Activated T-cell treated with anti-CD3 and anti-CD28 coated beads, Interleukin-2, amount 50 U/mL, for 24 hours (primary cell): Measurements from ENCODE around the gene DNAL1.

Source experiments
- DNase-seq: peaks from one replicate; pipeline ENCODE4 v3.0.0-alpha.2; 2020
- H3K27ac Mint-ChIP-seq: 2 replicates; pipeline ENCODE4 v1.8.0; 2020; ENCODE audit warnings: mild to moderate bottlenecking, mixed read lengths
- H3K27me3 Mint-ChIP-seq: 2 replicates; pipeline ENCODE4 v1.8.0; 2020; ENCODE audit warnings: mixed read lengths
- H3K36me3 Mint-ChIP-seq: 2 replicates; pipeline ENCODE4 v1.8.0; 2020; ENCODE audit warnings: low read depth, mixed read lengths
- H3K4me1 Mint-ChIP-seq: 2 replicates; pipeline ENCODE4 v1.8.0; 2020; ENCODE audit warnings: low read depth, mixed read lengths
- H3K4me3 Mint-ChIP-seq: 2 replicates; pipeline ENCODE4 v1.8.0; 2020; ENCODE audit warnings: mild to moderate bottlenecking, moderate library complexity, mixed read lengths
- H3K9me3 Mint-ChIP-seq: 2 replicates; pipeline ENCODE4 v1.8.0; 2020; ENCODE audit warnings: mixed read lengths

DNAL1 gene

DNA sequence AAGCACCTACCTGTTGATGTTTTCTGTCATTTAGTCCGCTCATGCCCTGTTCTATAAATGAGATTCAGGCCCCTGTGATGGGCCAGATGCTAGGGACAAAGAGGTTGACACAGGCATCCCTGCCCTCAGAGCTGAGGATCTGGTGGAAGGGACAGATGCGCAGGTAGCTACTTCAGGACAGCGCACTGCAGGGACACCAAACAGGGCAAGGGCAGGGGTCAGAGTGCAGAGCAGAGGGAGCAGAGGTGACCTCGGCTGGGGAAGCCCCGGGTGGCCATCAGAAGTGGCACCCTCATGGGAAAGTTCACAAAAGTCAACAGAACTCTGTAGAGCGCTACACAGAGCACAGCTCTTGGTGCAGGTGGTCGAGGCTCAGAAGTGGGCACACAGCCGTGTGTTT lies 75.0 kb downstream of the DNAL1 start:
- peaks cover 26% of the 10 kb centered on the region for H3K4me1 Mint-ChIP-seq
- no peaks in the 10 kb centered on the region for H3K9me3 Mint-ChIP-seq
- H3K36me3 Mint-ChIP-seq: peaks cover 87% of the 10 kb centered on the region
- H3K27ac Mint-ChIP-seq: peak overlapping the region; percentile 72
- no peak overlapping the region for H3K4me3 Mint-ChIP-seq
- DNase-seq: no peak
- no peaks in the 10 kb centered on the region for H3K27me3 Mint-ChIP-seq

- H3K36me3 Mint-ChIP-seq: peaks cover 90% of the 10 kb centered on the region
Observed at GRCh38 chr14:73720636-73721035, 75.8 kb downstream of the DNAL1 start.

GRCh38 chr14:73721101-73721821 lies 76.5 kb downstream of the DNAL1 start:
- Mint-ChIP-seq H3K4me3 (no peak overlapping the region), H3K27ac (peak overlapping the region; percentile 56), H3K27me3 (no peaks in the 10 kb centered on the region), H3K4me1 (peaks cover 34% of the 10 kb centered on the region), H3K36me3 (peaks cover 90% of the 10 kb centered on the region), H3K9me3 (no peaks in the 10 kb centered on the region)
- DNase-seq: no peak

More at GRCh38 chr14:73720636-73721035, 75.8 kb downstream of the DNAL1 start:
- no peaks in the 10 kb centered on the region for H3K9me3 Mint-ChIP-seq
- H3K4me1 Mint-ChIP-seq: peaks cover 28% of the 10 kb centered on the region
- DNase-seq: no peak
- peak overlapping the region; percentile 56 for H3K27ac Mint-ChIP-seq
- H3K27me3 Mint-ChIP-seq: no peaks in the 10 kb centered on the region
- H3K4me3 Mint-ChIP-seq: no peak overlapping the region

DNA sequence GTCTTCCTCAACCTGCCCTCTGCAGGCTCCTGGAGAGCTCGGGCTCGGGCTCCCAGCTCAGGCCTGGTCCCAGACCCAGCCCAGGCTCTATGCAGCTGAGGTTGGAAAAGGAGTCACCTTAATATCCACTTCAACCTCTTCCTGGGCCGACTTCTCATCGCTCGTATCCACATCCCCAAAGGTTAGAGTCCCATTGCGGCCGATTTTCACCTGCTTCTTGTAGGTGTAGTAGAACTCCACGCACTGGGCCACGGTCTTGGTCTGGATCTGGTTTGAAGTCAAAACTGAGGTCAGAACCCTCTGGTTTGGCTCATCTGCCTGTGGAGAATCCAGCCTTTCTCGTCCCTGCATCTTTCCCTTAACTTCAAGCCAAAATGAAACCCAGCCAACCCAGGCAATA lies 77.8 kb downstream of the DNAL1 start:
- Mint-ChIP-seq H3K9me3 (no peaks in the 10 kb centered on the region), H3K4me3 (no peak overlapping the region), H3K36me3 (peaks cover 92% of the 10 kb centered on the region), H3K27me3 (no peaks in the 10 kb centered on the region), H3K27ac (peak overlapping the region; percentile 56), H3K4me1 (peaks cover 38% of the 10 kb centered on the region)
- no peak for DNase-seq

DNA sequence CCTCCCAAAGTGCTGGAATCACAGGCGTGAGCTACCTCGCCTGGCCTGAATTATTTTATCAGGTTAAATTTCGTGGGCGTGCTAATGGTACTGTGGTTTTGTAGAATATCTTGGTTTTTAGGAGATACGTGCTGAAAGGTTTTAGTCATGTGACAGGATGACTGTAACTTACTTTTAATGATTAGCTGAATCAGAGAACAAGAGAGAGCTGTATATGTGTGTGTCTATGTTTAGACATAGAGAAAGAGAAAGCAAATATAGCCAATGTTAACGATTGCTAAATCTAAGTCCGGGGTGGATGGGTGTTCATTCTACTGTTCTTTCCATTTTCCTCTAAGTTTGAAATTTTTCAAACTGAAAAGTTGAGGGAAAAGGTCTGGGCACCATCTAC lies 78.6 kb downstream of the DNAL1 start:
- no peaks in the 10 kb centered on the region for H3K9me3 Mint-ChIP-seq
- no peak overlapping the region for H3K4me3 Mint-ChIP-seq
- H3K27ac Mint-ChIP-seq: peak overlapping the region; percentile 87
- H3K27me3 Mint-ChIP-seq: no peaks in the 10 kb centered on the region
- DNase-seq: no peak
- peaks cover 41% of the 10 kb centered on the region for H3K4me1 Mint-ChIP-seq
- H3K36me3 Mint-ChIP-seq: peaks cover 93% of the 10 kb centered on the region

DNA sequence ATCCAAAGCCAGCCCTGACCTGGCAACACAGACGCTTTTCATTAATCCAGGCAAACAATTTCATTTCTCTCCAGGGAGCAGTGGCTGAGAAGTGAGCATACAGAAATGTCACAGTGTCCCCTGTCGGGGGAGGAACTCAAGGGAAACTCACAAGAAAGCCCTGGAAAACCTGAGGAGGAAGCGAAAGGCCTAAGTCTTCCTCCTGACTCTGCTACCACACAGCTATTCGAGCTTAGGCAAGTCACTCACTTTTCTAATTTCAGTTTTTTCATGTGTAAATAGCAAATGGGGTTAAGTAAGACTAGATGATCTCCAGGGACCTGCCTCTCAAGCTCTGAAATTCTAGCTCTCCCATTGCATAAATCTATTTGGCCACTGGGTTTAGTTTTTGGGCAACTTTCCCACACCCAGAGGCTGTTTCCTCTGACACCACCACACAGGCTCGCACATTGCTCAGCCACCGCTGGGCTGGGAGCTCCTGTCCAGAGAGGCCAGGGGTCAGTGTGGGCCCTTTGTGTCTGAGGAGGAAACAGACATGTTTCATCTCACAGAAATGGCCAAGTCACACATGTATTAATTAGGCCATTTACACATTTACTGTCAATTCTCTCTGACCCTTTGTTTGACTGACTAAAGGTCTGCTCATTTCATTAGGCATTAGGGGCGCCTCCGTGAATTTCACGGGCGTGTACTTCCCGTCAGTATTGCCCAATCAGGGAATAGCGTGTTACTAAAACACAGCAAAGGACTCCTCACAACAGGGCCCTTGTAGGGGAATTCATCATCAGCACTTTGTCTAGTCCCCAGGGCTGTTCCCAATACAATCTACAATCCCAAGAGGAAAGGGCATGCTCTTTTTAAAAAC lies 79.2 kb downstream of the DNAL1 start:
- DNase-seq: no peak
- Mint-ChIP-seq H3K27me3 (no peaks in the 10 kb centered on the region), H3K27ac (peak overlapping the region; percentile 87), H3K9me3 (no peaks in the 10 kb centered on the region), H3K4me3 (no peak overlapping the region), H3K4me1 (peaks cover 47% of the 10 kb centered on the region), H3K36me3 (peaks cover 97% of the 10 kb centered on the region)

DNA sequence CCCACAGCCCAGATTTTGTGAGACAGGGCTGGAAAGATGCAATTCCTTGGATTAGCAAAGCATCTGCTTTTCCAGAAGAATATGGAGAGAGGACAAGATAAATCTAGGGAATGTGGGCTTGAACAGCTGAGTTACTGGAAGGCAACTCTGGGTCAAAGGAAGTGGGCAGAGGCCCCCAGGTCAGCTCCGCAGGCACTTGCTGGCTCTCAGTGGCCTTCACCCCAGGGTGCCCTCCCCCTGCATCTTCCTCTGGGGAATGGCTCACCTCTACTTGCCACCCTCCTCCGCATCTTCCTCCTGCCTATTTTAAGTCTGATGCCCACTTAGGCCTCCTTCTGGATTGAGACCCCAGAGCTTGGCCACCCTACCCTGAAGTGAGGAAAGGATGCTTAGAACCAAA lies 79.9 kb downstream of the DNAL1 start:
- peak overlapping the region; percentile 87 for H3K27ac Mint-ChIP-seq
- H3K9me3 Mint-ChIP-seq: no peaks in the 10 kb centered on the region
- peaks cover 53% of the 10 kb centered on the region for H3K4me1 Mint-ChIP-seq
- H3K4me3 Mint-ChIP-seq: no peak overlapping the region
- H3K27me3 Mint-ChIP-seq: no peaks in the 10 kb centered on the region
- peaks cover 98% of the 10 kb centered on the region for H3K36me3 Mint-ChIP-seq
- no peak for DNase-seq

DNA sequence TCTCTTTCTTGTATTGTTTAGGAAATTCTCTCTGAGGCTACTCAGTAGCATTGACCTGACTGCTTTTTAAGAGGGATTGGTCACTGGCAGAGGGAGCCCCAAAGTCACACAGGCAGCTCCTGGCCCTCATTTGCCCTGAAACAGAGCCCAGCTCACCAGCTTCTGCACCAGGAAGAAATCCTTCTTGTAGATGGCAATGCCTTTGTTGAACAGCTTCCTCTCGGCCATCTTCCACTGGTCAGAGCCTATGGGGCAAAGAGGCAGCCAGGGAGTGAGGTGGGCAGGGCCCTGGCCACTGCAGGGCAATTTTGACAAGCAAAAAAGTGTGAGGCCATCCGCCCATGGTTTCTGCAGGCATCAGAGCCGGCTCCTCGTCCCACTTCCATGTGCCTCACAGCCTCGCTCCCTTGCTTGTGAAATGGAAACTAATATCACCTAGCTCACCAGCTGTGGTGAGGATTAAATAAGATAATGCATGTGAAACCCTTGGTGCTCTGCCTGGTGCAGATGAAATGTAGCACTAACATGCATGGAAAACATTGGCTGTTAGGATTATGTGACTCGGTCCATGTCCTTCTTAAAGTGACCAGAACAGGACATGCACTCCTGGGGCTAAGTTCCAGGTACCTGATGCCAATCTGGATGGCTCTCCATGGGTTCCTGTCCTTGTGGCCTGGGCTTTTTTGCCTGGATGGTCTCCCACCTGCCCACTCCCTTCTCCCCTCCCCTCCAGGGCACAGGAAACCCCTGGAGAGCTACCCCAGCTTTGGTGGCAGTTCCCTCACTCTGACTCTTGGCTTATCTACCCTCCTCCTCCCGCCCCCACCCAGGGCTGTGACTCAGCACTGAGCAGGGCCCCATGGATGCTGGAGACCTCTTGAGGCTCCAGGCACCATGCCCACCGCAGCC lies 80.6 kb downstream of the DNAL1 start:
- H3K36me3 Mint-ChIP-seq: peaks cover 99% of the 10 kb centered on the region
- no peaks in the 10 kb centered on the region for H3K9me3 Mint-ChIP-seq
- peaks cover 54% of the 10 kb centered on the region for H3K4me1 Mint-ChIP-seq
- H3K4me3 Mint-ChIP-seq: no peak overlapping the region
- no peaks in the 10 kb centered on the region for H3K27me3 Mint-ChIP-seq
- DNase-seq: no peak
- peak overlapping the region; percentile 87 for H3K27ac Mint-ChIP-seq

- Mint-ChIP-seq H3K4me1 (peaks cover 55% of the 10 kb centered on the region), H3K4me3 (no peak overlapping the region), H3K27ac (peak overlapping the region; percentile 87), H3K27me3 (no peaks in the 10 kb centered on the region), H3K36me3 (peaks cover 99% of the 10 kb centered on the region), H3K9me3 (no peaks in the 10 kb centered on the region)
- no peak for DNase-seq
Observed at GRCh38 chr14:73726025-73726961, 81.5 kb downstream of the DNAL1 start.

DNA sequence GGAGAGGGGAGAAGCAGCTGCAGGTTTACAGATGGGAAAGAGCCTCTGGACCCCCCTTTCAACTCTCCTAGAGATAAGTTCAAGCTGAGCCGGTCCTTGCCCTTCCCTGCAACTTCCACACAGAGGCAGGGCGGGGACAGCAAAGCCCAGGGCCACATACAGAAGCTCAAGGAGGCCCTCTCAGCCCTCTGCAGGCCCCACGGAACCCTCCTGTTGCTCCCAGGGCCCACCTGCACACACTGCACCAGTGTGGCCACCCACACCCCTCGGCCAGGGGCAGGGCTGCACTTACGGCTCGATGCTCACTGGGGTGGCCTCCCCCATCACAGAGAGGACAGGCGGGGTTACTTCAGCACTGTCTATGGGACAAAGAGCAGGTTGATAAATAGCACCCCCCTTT lies 82.4 kb downstream of the DNAL1 start:
- Mint-ChIP-seq H3K36me3 (peaks cover 99% of the 10 kb centered on the region), H3K9me3 (no peaks in the 10 kb centered on the region), H3K27me3 (no peaks in the 10 kb centered on the region), H3K4me1 (peaks cover 58% of the 10 kb centered on the region), H3K4me3 (no peak overlapping the region), H3K27ac (peak overlapping the region; percentile 78)
- no peak for DNase-seq

DNA sequence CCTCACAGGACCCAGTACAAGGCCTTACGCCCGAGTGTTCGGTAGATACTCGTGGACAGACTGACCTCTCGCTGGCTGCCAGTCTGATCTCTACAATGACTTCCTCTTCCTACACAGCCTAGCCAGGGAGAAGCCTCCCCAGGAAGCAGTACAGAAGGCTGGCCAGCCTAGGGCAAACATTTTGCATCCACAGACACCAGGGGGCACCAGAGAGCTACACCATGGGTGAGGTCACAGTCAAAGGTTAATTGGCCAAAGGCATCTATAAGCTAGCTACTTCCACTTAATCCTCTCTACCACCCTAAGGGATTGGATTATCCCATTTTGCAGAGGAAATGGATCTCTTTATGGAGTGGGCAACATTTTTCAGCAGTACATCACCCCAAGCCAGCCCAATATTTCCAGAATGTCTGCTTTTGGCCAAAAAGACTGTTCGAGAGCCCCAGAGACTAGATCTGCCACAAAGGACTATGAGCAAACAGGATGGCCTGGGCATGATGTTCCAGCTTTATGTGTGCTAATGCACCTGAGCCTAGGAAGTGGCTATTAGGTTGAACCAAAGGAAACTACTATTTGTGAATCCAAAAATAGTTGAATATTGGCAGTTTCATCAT lies 84.0 kb downstream of the DNAL1 start:
- H3K36me3 Mint-ChIP-seq: peaks cover 96% of the 10 kb centered on the region
- H3K9me3 Mint-ChIP-seq: no peaks in the 10 kb centered on the region
- peaks cover 43% of the 10 kb centered on the region for H3K4me1 Mint-ChIP-seq
- DNase-seq: peak; percentile 91
- H3K27me3 Mint-ChIP-seq: no peaks in the 10 kb centered on the region
- peak overlapping the region; percentile 90 for H3K27ac Mint-ChIP-seq
- no peak overlapping the region for H3K4me3 Mint-ChIP-seq

GRCh38 chr14:73729556-73730265 lies 84.9 kb downstream of the DNAL1 start:
- H3K36me3 Mint-ChIP-seq: peaks cover 96% of the 10 kb centered on the region

GRCh38 chr14:73731111-73731510 lies 86.3 kb downstream of the DNAL1 start:
- peaks cover 33% of the 10 kb centered on the region for H3K4me1 Mint-ChIP-seq
- no peak overlapping the region for H3K4me3 Mint-ChIP-seq
- H3K9me3 Mint-ChIP-seq: no peaks in the 10 kb centered on the region
- peak overlapping the region; percentile 90 for H3K27ac Mint-ChIP-seq
- peaks cover 92% of the 10 kb centered on the region for H3K36me3 Mint-ChIP-seq
- H3K27me3 Mint-ChIP-seq: no peaks in the 10 kb centered on the region
- no peak for DNase-seq

More at GRCh38 chr14:73729556-73730265, 84.9 kb downstream of the DNAL1 start:
- H3K4me3 Mint-ChIP-seq: no peak overlapping the region
- H3K4me1 Mint-ChIP-seq: peaks cover 38% of the 10 kb centered on the region
- DNase-seq: peak; percentile 23
- H3K9me3 Mint-ChIP-seq: no peaks in the 10 kb centered on the region
- H3K27me3 Mint-ChIP-seq: no peaks in the 10 kb centered on the region
- peak overlapping the region; percentile 90 for H3K27ac Mint-ChIP-seq
